ACC112 (cell line): ENCODE measurements around the gene TCIRG1.

Experiments
- H2AFZ ChIP-seq: fragments of 200-600 bp; sonication (generic); one replicate; pipeline ENCODE4 v1.6.0; 2017; ENCODE audit warnings: antibody characterized with exemption, low read length; ENCODE audit not compliant: unreplicated experiment
- H3K27ac ChIP-seq: fragments of 200-600 bp; sonication (generic); 2 replicates; pipeline ENCODE4 v1.5.1; 2014; ENCODE audit warnings: low read depth, mild to moderate bottlenecking, antibody characterized with exemption, low read length, moderate library complexity
- H3K27me3 ChIP-seq: fragments of 200-600 bp; sonication (generic); 2 replicates; pipeline ENCODE4 v1.6.1; 2014; ENCODE audit warnings: mild to moderate bottlenecking, antibody characterized with exemption, low read length, moderate library complexity, mixed read lengths; ENCODE audit not compliant: insufficient read depth
- H3K36me3 ChIP-seq: fragments of 200-600 bp; sonication (generic); 2 replicates; pipeline ENCODE4 v1.6.1; 2016; ENCODE audit warnings: mild to moderate bottlenecking, antibody characterized with exemption, low read length, moderate library complexity, mixed read lengths; ENCODE audit not compliant: insufficient read depth
- H3K4me1 ChIP-seq: fragments of 200-600 bp; sonication (generic); one replicate; pipeline ENCODE4 v1.6.1; 2016; ENCODE audit warnings: low read length, mixed read lengths; ENCODE audit not compliant: insufficient read depth, unreplicated experiment, control insufficient read depth
- H3K4me3 ChIP-seq: fragments of 200-600 bp; sonication (generic); 2 replicates; pipeline ENCODE4 v1.5.1; 2014; ENCODE audit warnings: mild to moderate bottlenecking, low read depth, low read length
- H3K79me2 ChIP-seq: fragments of 200-600 bp; sonication (generic); one replicate; pipeline ENCODE4 v1.6.0; 2016; ENCODE audit warnings: low read length; ENCODE audit not compliant: control insufficient read depth, unreplicated experiment, insufficient read depth

TCIRG1 gene

GRCh38 chr11:68064926-68065325, 26.1 kb downstream of the TCIRG1 start:
- Histone ChIP-seq H3K27me3 (no peaks in the 10 kb centered on the region), H3K27ac (no peak overlapping the region), H3K4me3 (no peak overlapping the region), H3K4me1 (no peaks in the 10 kb centered on the region), H3K79me2 (no peaks in the 10 kb centered on the region), H2AFZ (no peak overlapping the region), H3K36me3 (peaks cover 12% of the 10 kb centered on the region; the same call in 1 of the 2 replicates)

GRCh38 chr11:68065841-68066240, 27.0 kb downstream of the TCIRG1 start:
- Histone ChIP-seq H3K36me3 (peaks cover 8% of the 10 kb centered on the region; the same call in 1 of the 2 replicates), H3K27ac (no peak overlapping the region), H2AFZ (no peak overlapping the region), H3K79me2 (no peaks in the 10 kb centered on the region), H3K4me1 (no peaks in the 10 kb centered on the region), H3K27me3 (no peaks in the 10 kb centered on the region), H3K4me3 (no peak overlapping the region)

- no peak overlapping the region for H2AFZ ChIP-seq
- no peaks in the 10 kb centered on the region for H3K4me1 ChIP-seq
- no peak overlapping the region for H3K4me3 ChIP-seq
- no peak overlapping the region for H3K27ac ChIP-seq
- H3K36me3 ChIP-seq = peaks cover 4% of the 10 kb centered on the region; the same call in 1 of the 2 replicates
- H3K27me3 ChIP-seq = no peaks in the 10 kb centered on the region
- no peaks in the 10 kb centered on the region for H3K79me2 ChIP-seq
Measured at GRCh38 chr11:68066742-68067141, 27.9 kb downstream of the TCIRG1 start.

- Histone ChIP-seq H2AFZ (no peak overlapping the region), H3K4me3 (no peak overlapping the region), H3K4me1 (no peaks in the 10 kb centered on the region), H3K27ac (no peak overlapping the region), H3K79me2 (no peaks in the 10 kb centered on the region), H3K36me3 (no peaks in the 10 kb centered on the region), H3K27me3 (no peaks in the 10 kb centered on the region)
Measured at GRCh38 chr11:68067991-68068390, 29.2 kb downstream of the TCIRG1 start.

GRCh38 chr11:68071281-68072048, 32.6 kb downstream of the TCIRG1 start:
- no peaks in the 10 kb centered on the region for H3K79me2 ChIP-seq
- H3K27ac ChIP-seq = no peak overlapping the region
- H2AFZ ChIP-seq = no peak overlapping the region
- H3K4me1 ChIP-seq = no peaks in the 10 kb centered on the region
- H3K27me3 ChIP-seq = no peaks in the 10 kb centered on the region
- no peak overlapping the region for H3K4me3 ChIP-seq
- no peaks in the 10 kb centered on the region for H3K36me3 ChIP-seq

GRCh38 chr11:68074584-68075352, 35.9 kb downstream of the TCIRG1 start:
- H2AFZ ChIP-seq = no peak overlapping the region
- H3K27ac ChIP-seq = no peak overlapping the region
- H3K27me3 ChIP-seq = no peaks in the 10 kb centered on the region
- H3K4me3 ChIP-seq = no peak overlapping the region
- H3K36me3 ChIP-seq = no peaks in the 10 kb centered on the region
- H3K4me1 ChIP-seq = no peaks in the 10 kb centered on the region
- no peaks in the 10 kb centered on the region for H3K79me2 ChIP-seq

- Histone ChIP-seq H2AFZ (no peak overlapping the region), H3K4me1 (no peaks in the 10 kb centered on the region), H3K27me3 (no peaks in the 10 kb centered on the region), H3K79me2 (no peaks in the 10 kb centered on the region), H3K4me3 (no peak overlapping the region), H3K36me3 (no peaks in the 10 kb centered on the region), H3K27ac (no peak overlapping the region)
Measured at GRCh38 chr11:68076371-68077042, 37.7 kb downstream of the TCIRG1 start.

- no peak overlapping the region for H3K27ac ChIP-seq
- H3K79me2 ChIP-seq = no peaks in the 10 kb centered on the region
- no peak overlapping the region for H2AFZ ChIP-seq
- no peak overlapping the region for H3K4me3 ChIP-seq
- no peaks in the 10 kb centered on the region for H3K27me3 ChIP-seq
- no peaks in the 10 kb centered on the region for H3K36me3 ChIP-seq
- H3K4me1 ChIP-seq = no peaks in the 10 kb centered on the region
Measured at GRCh38 chr11:68077617-68078582, 39.1 kb downstream of the TCIRG1 start.

GRCh38 chr11:68080860-68081259, 42.0 kb downstream of the TCIRG1 start:
- Histone ChIP-seq H3K27me3 (no peaks in the 10 kb centered on the region), H3K36me3 (no peaks in the 10 kb centered on the region), H3K27ac (no peak overlapping the region), H3K79me2 (no peaks in the 10 kb centered on the region), H3K4me3 (no peak overlapping the region), H3K4me1 (no peaks in the 10 kb centered on the region), H2AFZ (no peak overlapping the region)

GRCh38 chr11:68081691-68082090, 42.9 kb downstream of the TCIRG1 start:
- Histone ChIP-seq H3K27ac (no peak overlapping the region), H2AFZ (no peak overlapping the region), H3K79me2 (no peaks in the 10 kb centered on the region), H3K36me3 (no peaks in the 10 kb centered on the region), H3K4me3 (no peak overlapping the region), H3K27me3 (no peaks in the 10 kb centered on the region), H3K4me1 (no peaks in the 10 kb centered on the region)
